Urinary bladder (tissue), 4 donors: ENCODE data around the gene BSCL2. TPM values are rescaled to one million over a fixed set of nuclear protein-coding genes. Genes with fewer than 3 reads are reported as not detected.
"Not testable (repeated sequence)": the region's sequence is repeated elsewhere in the genome, so short reads cannot be mapped to it uniquely, and the experiment has no call there.

Source experiments
- DNase-seq: peaks from one replicate; pipeline ENCODE4 v3.0.0-alpha.2; 2015; ENCODE audit errors: extremely low spot score
- H3K27ac ChIP-seq: one replicate; pipeline ENCODE4 v1.5.1; 2013; ENCODE audit warnings: low read depth, mild to moderate bottlenecking, moderate library complexity
- H3K36me3 ChIP-seq: one replicate; pipeline ENCODE4 v1.6.1; 2013; ENCODE audit warnings: mild to moderate bottlenecking, moderate library complexity; ENCODE audit not compliant: insufficient read depth
- H3K4me1 ChIP-seq: one replicate; pipeline ENCODE4 v1.6.1; 2013; ENCODE audit warnings: mild to moderate bottlenecking, moderate library complexity; ENCODE audit not compliant: insufficient read depth
- H3K4me3 ChIP-seq: one replicate; pipeline ENCODE4 v1.5.1; 2013; ENCODE audit warnings: low read depth, low read length
- WGBS: extraction: QIAGEN DNeasy Blood & Tissue Kit; methylation state at CpG from one replicate; pipeline ENCODE4 v1.1.7; 2013; 5-methylcytosine and 5-hydroxymethylcytosine counted together
- polyA plus RNA-seq: library from polyadenylated mRNA; stranded (reverse); fragments of 200-250 nt; gene quantifications from one replicate; pipeline ENCODE4 v1.2.3, GENCODE V29; 2013
- total RNA-seq: library from RNA; depleted of rRNA; stranded (reverse); fragments of >200 nt; gene quantifications from one replicate; pipeline ENCODE4 v1.2.3, GENCODE V29; 2014
- donor health status: healthy with polysubstance abuse.
- donor health status: healthy.

BSCL2 gene
- total RNA-seq = 25.6 TPM
- 52.6 TPM for polyA plus RNA-seq

DNA sequence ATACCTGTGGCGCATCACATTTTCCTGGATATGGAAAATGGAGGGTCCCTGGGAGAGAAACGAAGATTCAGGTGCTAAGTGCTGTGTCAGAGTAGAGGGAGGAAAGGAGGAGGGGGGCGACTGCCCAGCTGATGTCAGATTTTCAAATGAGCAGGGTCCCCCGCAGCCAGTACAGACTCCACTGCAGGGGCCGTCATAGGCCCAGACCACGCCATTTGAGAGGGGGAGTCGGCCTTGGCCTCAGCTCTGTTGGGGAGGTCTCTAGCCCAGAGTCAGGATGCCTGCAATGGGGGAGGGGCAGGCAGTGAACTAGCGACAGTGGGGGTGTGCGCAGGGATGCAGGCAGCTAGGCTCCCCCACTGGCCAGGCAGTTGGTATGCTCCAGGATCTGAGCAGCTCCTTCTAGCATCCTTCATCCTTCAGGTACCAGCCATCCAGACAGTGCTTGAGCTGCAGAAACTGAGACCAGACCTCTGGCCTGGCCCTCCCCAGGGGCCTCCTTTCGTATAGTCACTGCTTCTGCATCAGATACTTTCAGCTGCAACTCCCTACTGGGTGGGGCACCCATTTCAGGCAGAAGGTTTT is at the start of gene BSCL2, which contains the start of gene GNG3:
Gene BSCL2 (minus strand): TSS at position 148 of the 585 bp plus-strand sequence. CDS start 229 bp downstream, outside the sequence.
Gene GNG3 (plus strand): TSS at position 400 of the 585 bp plus-strand sequence. CDS start 620 bp downstream, outside the sequence.
- WGBS = 74% methylated on average over 10 of the region's 10 CpGs
- Histone ChIP-seq H3K27ac (no peak within 1 kb of the TSS), H3K4me1 (no peaks in the 10 kb centered on the region), H3K4me3 (peak within 1 kb of the TSS; percentile 69), H3K36me3 (no peaks in the 10 kb centered on the region)
- peak; percentile 43 for DNase-seq

GRCh38 chr11:62755086-62755615 is 47.9 kb upstream of the BSCL2 start:
- Histone ChIP-seq H3K4me1 (no peaks in the 10 kb centered on the region), H3K27ac (no peak overlapping the region), H3K4me3 (no peak overlapping the region), H3K36me3 (no peaks in the 10 kb centered on the region)
- DNase-seq = no peak
- WGBS = 79% methylated on average over 10 of the region's 10 CpGs

DNA sequence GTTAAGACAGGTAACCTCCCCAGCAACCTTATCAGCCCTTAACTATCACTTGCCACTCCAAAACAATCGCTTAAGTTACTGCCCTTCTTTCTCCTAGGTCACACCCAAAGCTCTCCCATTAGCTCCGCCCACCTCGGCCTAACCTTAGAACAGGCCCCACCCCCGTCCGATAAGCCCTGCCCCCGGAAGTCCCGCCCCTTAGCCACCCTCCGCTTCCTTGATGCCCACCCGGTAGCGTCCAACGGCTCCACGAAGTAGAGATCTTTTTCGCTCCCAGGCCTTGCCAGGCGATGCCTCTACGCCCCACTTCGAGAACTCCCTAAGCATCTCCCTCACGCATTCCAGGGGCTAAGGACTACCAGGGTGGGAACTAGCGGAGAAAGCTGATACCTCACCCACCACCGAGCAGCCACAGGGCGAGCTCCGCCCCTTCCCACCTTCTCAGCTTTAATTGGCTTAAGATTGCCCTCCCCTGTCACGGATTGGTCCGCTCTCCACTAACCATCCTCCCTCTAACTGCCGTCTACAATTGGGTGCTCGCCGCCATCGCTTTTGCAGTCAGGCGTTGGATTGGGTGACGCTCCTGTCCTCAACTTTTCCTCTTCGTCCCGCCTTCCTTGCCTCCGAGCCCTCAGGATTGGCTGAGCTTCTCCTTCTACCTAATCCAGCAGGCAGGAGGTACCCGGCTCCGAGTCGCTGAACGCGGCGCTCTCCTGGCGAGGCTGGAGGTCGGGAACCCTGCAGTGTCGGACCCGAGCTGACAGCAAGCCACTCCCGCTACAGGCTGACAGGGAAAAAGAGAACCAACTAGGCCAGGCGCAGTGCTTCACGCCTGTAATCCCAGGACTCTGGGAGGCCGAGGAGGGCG is 46.7 kb upstream of the BSCL2 start, which contains the start of gene ZBTB3:
Gene ZBTB3 (minus strand): TSS at position 425 of the 868 bp plus-strand sequence. CDS start 496 bp downstream, outside the sequence.
- under 1% methylated on average over 47 of the region's 47 CpGs for WGBS
- peak; percentile 98 for DNase-seq
- Histone ChIP-seq H3K27ac (peak within 1 kb of the TSS; percentile 80), H3K36me3 (no peaks in the 10 kb centered on the region), H3K4me3 (peak within 1 kb of the TSS; percentile 53), H3K4me1 (no peaks in the 10 kb centered on the region)

DNA sequence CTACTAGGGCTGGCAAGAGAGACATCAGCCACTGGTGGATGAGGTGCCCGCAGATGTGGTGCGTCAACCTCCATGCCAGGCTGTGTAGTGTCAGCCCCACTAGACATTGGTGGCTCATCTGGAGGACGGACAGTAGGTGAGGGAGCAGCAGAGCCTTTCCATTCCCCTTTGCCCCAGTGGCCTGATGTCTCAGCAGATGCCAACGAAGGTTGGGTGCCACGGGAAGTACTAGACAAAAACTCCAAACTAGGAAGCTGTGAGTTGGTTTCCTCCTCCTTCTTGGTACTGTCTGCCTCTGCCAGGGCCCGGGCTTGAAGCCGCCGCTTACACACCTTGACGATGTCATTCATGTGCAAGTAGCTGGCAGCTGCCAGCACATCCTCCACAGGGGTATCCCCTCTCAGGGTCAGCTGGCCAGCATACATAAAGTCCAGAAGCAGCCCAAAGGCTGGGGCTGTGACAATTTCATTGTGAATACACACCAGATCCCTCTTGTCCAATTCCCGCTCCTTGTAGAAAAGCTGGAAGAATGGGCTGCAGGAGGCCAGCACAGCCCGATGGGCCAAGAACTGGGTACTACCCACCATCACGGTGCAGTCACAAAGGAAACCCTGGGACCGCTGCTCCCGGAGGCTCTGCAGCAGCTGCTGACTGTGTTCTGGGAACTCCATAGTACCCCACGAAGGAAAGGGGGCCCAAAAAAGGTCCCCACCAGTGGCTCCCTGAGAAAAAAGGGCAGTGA is 45.9 kb upstream of the BSCL2 start:
- H3K4me1 ChIP-seq = no peaks in the 10 kb centered on the region
- H3K27ac ChIP-seq = no peak overlapping the region
- peak overlapping the region; percentile 53 for H3K4me3 ChIP-seq
- 86% methylated on average over 15 of the region's 15 CpGs for WGBS
- no peak for DNase-seq
- no peaks in the 10 kb centered on the region for H3K36me3 ChIP-seq

DNA sequence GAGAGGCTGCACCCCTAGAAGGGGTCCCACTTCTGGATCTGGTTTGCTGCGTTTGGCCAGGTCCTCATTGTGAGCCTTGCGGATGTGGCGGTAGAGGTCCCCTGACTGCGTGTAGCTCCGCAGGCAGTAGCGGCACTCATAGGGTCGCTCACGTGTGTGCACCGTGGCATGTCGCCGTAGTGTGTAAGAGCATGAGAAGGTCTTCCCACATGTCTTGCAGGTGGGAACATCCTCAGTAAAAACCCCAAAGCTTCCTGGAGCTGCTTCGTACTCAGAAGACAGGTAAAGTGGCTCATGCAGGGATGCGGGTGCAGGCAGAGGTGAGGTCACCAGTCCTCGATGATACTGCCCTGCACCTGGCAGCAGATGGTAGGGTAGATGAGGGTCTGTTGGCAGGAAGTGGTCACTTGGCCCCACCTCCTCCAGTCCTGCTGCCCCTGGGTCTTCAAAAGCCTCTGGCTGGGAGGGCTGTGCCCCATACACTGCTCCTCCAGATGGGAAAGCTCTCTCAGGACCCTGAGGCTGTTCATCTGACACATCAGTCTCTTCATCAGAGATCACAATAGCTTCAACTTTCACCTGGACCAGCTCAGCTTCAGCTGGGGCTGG is 45.1 kb upstream of the BSCL2 start:
- Histone ChIP-seq H3K36me3 (no peaks in the 10 kb centered on the region), H3K27ac (no peak overlapping the region), H3K4me1 (no peaks in the 10 kb centered on the region), H3K4me3 (no peak overlapping the region)
- 95% methylated on average over 14 of the region's 14 CpGs for WGBS
- DNase-seq = no peak

DNA sequence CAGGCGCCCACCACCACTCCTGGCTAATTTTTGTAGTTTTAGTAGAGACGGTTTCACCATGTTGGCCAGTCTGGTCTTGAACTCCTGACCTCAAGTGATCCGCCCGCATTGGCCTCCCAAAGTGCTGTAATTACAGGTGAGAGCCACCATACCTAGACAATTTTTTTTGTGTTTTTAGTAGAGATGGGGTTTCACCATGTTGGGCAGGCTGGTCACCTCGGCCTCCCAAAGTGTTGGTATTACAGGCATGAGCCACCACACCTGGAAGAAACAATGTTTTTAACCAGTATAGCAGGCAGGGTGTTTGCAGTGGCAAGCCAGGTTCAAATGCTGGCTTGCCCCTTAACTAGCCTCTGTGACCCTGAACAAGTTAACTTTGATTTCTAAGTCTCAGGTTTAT is 42.7 kb upstream of the BSCL2 start:
- WGBS = 92% methylated on average over 5 of the region's 5 CpGs
- not testable (repeated sequence) for H3K4me3 ChIP-seq, H3K27ac ChIP-seq, DNase-seq, H3K36me3 ChIP-seq, H3K4me1 ChIP-seq

DNA sequence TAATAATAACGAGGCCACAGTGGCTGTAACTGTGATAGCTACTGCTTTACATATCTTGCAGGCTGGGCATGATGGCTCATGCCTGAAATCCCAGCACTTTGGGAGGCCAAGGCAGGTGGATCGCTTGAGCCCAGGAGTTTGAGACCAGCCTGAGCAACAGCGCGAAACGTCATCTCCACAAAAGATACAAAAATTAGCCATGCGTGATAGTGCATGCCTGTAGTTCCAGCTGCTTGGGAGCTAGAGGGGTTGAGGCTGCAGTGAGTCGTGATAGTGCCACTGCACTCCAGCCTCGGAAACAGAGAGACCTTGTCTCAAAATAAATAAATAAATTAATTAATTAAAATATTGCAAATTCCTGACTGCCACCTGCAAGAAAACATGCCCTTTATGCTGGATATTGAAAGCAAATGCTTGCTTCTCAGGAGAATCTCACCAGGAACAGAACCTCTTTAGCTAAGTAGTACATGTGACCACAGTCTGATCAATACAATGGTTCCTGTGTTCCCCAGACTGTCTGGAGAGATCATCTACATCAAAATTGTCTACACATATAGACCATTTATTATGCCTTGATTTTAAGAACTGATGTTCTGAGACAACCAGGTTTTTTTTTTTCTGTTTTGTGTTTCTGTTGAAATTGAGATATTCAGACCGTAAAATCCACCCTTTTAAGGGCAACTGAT is 40.4 kb upstream of the BSCL2 start:
- Histone ChIP-seq H3K4me1 (no peaks in the 10 kb centered on the region), H3K27ac (no peak overlapping the region), H3K4me3 (no peak overlapping the region), H3K36me3 (no peaks in the 10 kb centered on the region)
- DNase-seq = no peak
- WGBS = 81% methylated on average over 9 of the region's 9 CpGs

DNA sequence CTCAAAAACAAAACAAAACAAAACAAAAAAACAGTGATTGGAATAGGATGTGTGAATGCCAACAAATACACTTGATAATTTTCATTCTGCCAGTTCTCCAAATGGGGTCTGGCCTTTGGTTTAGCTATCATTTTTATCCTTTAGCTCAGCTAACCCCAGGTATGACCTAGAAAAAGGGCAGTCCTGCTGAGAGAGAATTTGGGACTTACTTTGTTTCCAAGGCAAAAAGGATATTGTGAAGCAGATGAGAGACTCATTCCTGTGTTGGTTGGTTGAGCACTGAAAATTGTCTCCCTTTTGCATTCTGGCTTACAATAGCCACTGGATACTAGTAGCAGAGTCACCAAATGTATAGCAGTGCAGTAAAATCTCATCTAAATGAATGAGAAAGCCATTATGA is 30.0 kb upstream of the BSCL2 start:
- DNase-seq = no peak
- H3K36me3 ChIP-seq = peaks cover 6% of the 10 kb centered on the region
- H3K4me1 ChIP-seq = no peaks in the 10 kb centered on the region
- H3K27ac ChIP-seq = no peak overlapping the region
- H3K4me3 ChIP-seq = no peak overlapping the region

GRCh38 chr11:62732830-62733229 is 25.6 kb upstream of the BSCL2 start:
- no peaks in the 10 kb centered on the region for H3K4me1 ChIP-seq
- no peak overlapping the region for H3K27ac ChIP-seq
- peaks cover 5% of the 10 kb centered on the region for H3K36me3 ChIP-seq
- no peak overlapping the region for H3K4me3 ChIP-seq
- 75% methylated on average over 2 of the region's 2 CpGs for WGBS
- no peak for DNase-seq

- H3K36me3 ChIP-seq, DNase-seq, H3K27ac ChIP-seq, H3K4me1 ChIP-seq, H3K4me3 ChIP-seq: not testable (repeated sequence)
- WGBS = 70% methylated on average over 14 of the region's 14 CpGs
Measured at GRCh38 chr11:62730076-62730475, 22.9 kb upstream of the BSCL2 start.

DNA sequence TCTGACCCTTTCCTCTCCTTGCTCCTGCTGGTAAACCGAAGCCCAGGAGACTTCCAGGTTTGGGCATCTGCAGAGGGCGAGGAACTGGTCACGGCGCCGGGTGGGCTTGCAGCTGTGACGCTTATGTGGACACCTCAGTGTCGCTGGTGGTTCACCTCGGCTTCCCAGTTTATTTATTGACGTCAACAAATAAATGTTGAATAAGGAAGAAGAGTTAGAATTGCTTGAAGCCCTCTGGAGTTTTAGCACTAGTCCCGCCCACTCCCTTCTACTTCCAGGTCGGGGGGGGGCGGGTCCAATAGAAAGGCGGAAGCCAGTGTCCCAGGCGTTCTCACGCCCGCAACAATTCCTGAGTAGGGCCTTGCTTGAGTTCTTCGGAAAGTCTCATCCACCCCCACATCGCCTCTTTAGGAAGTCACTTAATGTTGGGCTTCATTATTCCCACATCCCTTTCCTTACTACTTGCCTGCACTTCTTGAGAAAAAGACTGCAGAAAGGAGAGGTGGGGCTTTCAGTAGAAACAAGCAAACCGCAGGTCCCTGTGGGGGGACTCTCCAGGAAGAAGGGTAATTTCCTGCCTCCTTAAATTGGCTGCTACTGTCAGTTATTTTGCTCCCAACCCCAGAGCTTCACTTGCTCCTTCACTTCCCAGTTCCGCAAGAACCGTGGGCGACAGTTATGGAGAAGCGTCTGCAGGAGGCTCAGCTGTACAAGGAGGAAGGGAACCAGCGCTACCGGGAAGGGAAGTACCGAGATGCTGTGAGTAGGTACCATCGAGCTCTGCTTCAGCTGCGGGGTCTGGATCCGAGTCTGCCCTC is 21.2 kb upstream of the BSCL2 start, which contains the start of gene TTC9C:
Gene TTC9C (plus strand): TSS at position 316 of the 818 bp plus-strand sequence. CDS start 363 bp downstream, at position 679.
- Histone ChIP-seq H3K36me3 (peaks cover 5% of the 10 kb centered on the region), H3K4me1 (peaks cover 4% of the 10 kb centered on the region), H3K4me3 (peak within 1 kb of the TSS; percentile 93), H3K27ac (peak within 1 kb of the TSS; percentile 92)
- peak; percentile 79 for DNase-seq
- WGBS = under 1% methylated on average over 29 of the region's 29 CpGs

- Histone ChIP-seq H3K4me3 (peak overlapping the region; percentile 62), H3K4me1 (peaks cover 4% of the 10 kb centered on the region), H3K27ac (peak overlapping the region; percentile 69), H3K36me3 (peaks cover 4% of the 10 kb centered on the region)
- WGBS = under 1% methylated on average over 20 of the region's 20 CpGs
- peak; percentile 99 for DNase-seq
Measured at GRCh38 chr11:62727872-62728170, 20.6 kb upstream of the BSCL2 start.
